GM23338 (cell line): ENCODE measurements around the gene CD24.
A peak's percentile ranks its signal among the peaks of the same experiment; 100 is the strongest.

Source experiments
- CREB1 ChIP-seq: fragments of 250-450 bp; sonication (Bioruptor Pico); IDR thresholded peaks from 2 replicates; pipeline ENCODE4 v1.5.0; 2020; ENCODE audit warnings: low read depth, mild to moderate bottlenecking, moderate library complexity
- EZH2 ChIP-seq: fragments of 200-600 bp; sonication (generic); IDR thresholded peaks from one replicate; pipeline ENCODE4 v1.8.0; 2017; ENCODE audit warnings: antibody characterized with exemption, mild to moderate bottlenecking, low read depth; ENCODE audit not compliant: unreplicated experiment
- EZH2phosphoT487 ChIP-seq: fragments of 200-600 bp; sonication (generic); IDR thresholded peaks from one replicate; pipeline ENCODE4 v1.8.1; 2018; ENCODE audit warnings: antibody characterized with exemption; ENCODE audit not compliant: unreplicated experiment
- JUNB ChIP-seq: IDR thresholded peaks from one replicate; pipeline ENCODE4 v1.6.1; 2016; ENCODE audit warnings: antibody characterized with exemption; ENCODE audit not compliant: unreplicated experiment
- NANOG ChIP-seq: IDR thresholded peaks from 2 replicates; pipeline ENCODE4 v1.6.1; 2016; ENCODE audit warnings: antibody characterized with exemption, borderline replicate concordance
- POLR2AphosphoS5 ChIP-seq: IDR thresholded peaks from 2 replicates; pipeline ENCODE4 v1.6.1; 2016; ENCODE audit warnings: antibody characterized with exemption, low read depth
- ZNF114 ChIP-seq: fragments of 250-450 bp; sonication (Bioruptor Pico); IDR thresholded peaks from 2 replicates; pipeline ENCODE4 v1.5.0; 2020; ENCODE audit warnings: mild to moderate bottlenecking, moderate library complexity
- TF ChIP-seq, protein P1 (sequence below), 2 experiments: fragments of 200-600 bp in 1 of 2; sonication (generic) in 1 of 2; conservative IDR thresholded peaks; 2 replicates each; pipeline versions ENCODE4 v1.5.1 to v1.6.1; 2016 to 2017; ENCODE audit warnings: antibody characterized with exemption in 2 of 2, low read depth in 2 of 2, mild to moderate bottlenecking in 2 of 2, moderate library complexity in 1 of 2
- TF ChIP-seq, protein P2 (sequence below): IDR thresholded peaks from one replicate; pipeline ENCODE4 v1.6.1; 2018; ENCODE audit warnings: antibody characterized with exemption; ENCODE audit not compliant: unreplicated experiment
- TF ChIP-seq, protein P3 (sequence below): fragments of 250-450 bp; sonication (Bioruptor Pico); IDR thresholded peaks from 2 replicates; pipeline ENCODE4 v1.5.0; 2020; ENCODE audit warnings: mild to moderate bottlenecking, moderate library complexity
- TF ChIP-seq, protein P4 (sequence below): IDR thresholded peaks from 2 replicates; pipeline ENCODE4 v1.6.1; 2016; ENCODE audit warnings: antibody characterized with exemption

DNA sequence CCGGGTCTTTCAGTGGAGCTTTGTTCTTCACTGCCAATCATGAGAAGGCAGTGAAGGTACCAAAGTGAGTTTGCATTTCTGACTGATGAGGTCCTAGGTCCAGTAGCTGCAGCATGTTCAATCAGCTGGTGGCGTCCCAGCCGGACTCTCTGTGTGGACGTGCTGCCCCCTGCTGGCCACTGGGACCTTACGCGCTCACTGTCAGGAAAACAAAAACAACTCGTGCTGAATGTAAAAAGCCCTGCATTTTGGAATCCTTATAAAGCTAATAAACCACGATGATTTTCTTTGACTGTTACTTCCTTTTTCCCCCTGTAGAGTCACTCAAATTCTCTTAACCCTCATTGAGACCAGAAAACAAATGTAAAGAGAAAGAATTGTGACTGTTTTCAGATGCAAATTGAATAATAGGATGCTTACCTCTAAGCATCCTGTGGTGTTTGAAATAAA, 4.9 kb upstream of the CD24 start:
- TF ChIP-seq POLR2AphosphoS5 (no peak), EZH2 (no peak), CREB1 (peak; percentile 48), JUNB (no peak), ZNF114 (no peak), EZH2phosphoT487 (no peak), NANOG (peak; percentile 90)
- TF ChIP-seq, protein P1, sequence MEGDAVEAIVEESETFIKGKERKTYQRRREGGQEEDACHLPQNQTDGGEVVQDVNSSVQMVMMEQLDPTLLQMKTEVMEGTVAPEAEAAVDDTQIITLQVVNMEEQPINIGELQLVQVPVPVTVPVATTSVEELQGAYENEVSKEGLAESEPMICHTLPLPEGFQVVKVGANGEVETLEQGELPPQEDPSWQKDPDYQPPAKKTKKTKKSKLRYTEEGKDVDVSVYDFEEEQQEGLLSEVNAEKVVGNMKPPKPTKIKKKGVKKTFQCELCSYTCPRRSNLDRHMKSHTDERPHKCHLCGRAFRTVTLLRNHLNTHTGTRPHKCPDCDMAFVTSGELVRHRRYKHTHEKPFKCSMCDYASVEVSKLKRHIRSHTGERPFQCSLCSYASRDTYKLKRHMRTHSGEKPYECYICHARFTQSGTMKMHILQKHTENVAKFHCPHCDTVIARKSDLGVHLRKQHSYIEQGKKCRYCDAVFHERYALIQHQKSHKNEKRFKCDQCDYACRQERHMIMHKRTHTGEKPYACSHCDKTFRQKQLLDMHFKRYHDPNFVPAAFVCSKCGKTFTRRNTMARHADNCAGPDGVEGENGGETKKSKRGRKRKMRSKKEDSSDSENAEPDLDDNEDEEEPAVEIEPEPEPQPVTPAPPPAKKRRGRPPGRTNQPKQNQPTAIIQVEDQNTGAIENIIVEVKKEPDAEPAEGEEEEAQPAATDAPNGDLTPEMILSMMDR (conservative IDR thresholded peaks at IDR 0.05; ENCODE audit: low read depth in 2 of 2) = peak; percentile 99
- TF ChIP-seq, protein P2, sequence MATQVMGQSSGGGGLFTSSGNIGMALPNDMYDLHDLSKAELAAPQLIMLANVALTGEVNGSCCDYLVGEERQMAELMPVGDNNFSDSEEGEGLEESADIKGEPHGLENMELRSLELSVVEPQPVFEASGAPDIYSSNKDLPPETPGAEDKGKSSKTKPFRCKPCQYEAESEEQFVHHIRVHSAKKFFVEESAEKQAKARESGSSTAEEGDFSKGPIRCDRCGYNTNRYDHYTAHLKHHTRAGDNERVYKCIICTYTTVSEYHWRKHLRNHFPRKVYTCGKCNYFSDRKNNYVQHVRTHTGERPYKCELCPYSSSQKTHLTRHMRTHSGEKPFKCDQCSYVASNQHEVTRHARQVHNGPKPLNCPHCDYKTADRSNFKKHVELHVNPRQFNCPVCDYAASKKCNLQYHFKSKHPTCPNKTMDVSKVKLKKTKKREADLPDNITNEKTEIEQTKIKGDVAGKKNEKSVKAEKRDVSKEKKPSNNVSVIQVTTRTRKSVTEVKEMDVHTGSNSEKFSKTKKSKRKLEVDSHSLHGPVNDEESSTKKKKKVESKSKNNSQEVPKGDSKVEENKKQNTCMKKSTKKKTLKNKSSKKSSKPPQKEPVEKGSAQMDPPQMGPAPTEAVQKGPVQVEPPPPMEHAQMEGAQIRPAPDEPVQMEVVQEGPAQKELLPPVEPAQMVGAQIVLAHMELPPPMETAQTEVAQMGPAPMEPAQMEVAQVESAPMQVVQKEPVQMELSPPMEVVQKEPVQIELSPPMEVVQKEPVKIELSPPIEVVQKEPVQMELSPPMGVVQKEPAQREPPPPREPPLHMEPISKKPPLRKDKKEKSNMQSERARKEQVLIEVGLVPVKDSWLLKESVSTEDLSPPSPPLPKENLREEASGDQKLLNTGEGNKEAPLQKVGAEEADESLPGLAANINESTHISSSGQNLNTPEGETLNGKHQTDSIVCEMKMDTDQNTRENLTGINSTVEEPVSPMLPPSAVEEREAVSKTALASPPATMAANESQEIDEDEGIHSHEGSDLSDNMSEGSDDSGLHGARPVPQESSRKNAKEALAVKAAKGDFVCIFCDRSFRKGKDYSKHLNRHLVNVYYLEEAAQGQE = no peak
- TF ChIP-seq, protein P3, sequence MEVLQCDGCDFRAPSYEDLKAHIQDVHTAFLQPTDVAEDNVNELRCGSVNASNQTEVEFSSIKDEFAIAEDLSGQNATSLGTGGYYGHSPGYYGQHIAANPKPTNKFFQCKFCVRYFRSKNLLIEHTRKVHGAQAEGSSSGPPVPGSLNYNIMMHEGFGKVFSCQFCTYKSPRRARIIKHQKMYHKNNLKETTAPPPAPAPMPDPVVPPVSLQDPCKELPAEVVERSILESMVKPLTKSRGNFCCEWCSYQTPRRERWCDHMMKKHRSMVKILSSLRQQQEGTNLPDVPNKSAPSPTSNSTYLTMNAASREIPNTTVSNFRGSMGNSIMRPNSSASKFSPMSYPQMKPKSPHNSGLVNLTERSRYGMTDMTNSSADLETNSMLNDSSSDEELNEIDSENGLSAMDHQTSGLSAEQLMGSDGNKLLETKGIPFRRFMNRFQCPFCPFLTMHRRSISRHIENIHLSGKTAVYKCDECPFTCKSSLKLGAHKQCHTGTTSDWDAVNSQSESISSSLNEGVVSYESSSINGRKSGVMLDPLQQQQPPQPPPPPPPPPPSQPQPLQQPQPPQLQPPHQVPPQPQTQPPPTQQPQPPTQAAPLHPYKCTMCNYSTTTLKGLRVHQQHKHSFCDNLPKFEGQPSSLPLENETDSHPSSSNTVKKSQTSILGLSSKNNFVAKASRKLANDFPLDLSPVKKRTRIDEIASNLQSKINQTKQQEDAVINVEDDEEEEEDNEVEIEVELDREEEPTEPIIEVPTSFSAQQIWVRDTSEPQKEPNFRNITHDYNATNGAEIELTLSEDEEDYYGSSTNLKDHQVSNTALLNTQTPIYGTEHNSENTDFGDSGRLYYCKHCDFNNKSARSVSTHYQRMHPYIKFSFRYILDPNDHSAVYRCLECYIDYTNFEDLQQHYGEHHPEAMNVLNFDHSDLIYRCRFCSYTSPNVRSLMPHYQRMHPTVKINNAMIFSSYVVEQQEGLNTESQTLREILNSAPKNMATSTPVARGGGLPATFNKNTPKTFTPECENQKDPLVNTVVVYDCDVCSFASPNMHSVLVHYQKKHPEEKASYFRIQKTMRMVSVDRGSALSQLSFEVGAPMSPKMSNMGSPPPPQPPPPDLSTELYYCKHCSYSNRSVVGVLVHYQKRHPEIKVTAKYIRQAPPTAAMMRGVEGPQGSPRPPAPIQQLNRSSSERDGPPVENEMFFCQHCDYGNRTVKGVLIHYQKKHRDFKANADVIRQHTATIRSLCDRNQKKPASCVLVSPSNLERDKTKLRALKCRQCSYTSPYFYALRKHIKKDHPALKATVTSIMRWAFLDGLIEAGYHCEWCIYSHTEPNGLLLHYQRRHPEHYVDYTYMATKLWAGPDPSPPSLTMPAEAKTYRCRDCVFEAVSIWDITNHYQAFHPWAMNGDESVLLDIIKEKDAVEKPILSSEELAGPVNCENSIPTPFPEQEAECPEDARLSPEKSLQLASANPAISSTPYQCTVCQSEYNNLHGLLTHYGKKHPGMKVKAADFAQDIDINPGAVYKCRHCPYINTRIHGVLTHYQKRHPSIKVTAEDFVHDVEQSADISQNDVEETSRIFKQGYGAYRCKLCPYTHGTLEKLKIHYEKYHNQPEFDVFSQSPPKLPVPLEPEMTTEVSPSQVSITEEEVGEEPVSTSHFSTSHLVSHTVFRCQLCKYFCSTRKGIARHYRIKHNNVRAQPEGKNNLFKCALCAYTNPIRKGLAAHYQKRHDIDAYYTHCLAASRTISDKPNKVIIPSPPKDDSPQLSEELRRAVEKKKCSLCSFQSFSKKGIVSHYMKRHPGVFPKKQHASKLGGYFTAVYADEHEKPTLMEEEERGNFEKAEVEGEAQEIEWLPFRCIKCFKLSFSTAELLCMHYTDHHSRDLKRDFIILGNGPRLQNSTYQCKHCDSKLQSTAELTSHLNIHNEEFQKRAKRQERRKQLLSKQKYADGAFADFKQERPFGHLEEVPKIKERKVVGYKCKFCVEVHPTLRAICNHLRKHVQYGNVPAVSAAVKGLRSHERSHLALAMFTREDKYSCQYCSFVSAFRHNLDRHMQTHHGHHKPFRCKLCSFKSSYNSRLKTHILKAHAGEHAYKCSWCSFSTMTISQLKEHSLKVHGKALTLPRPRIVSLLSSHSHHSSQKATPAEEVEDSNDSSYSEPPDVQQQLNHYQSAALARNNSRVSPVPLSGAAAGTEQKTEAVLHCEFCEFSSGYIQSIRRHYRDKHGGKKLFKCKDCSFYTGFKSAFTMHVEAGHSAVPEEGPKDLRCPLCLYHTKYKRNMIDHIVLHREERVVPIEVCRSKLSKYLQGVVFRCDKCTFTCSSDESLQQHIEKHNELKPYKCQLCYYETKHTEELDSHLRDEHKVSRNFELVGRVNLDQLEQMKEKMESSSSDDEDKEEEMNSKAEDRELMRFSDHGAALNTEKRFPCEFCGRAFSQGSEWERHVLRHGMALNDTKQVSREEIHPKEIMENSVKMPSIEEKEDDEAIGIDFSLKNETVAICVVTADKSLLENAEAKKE (CRISPR knock-in tag) = no peak
- TF ChIP-seq, protein P4, sequence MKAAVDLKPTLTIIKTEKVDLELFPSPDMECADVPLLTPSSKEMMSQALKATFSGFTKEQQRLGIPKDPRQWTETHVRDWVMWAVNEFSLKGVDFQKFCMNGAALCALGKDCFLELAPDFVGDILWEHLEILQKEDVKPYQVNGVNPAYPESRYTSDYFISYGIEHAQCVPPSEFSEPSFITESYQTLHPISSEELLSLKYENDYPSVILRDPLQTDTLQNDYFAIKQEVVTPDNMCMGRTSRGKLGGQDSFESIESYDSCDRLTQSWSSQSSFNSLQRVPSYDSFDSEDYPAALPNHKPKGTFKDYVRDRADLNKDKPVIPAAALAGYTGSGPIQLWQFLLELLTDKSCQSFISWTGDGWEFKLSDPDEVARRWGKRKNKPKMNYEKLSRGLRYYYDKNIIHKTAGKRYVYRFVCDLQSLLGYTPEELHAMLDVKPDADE = no peak
